GM12801 (cell line): ENCODE measurements around the gene CD68.

ENCODE experiments used
- TF ChIP-seq, protein P1 (sequence below): IDR thresholded peaks from one replicate; pipeline ENCODE4 v1.5.1; 2011; ENCODE audit warnings: control low read depth; ENCODE audit not compliant: insufficient read length; ENCODE audit errors: extremely low read depth

CD68 gene

DNA sequence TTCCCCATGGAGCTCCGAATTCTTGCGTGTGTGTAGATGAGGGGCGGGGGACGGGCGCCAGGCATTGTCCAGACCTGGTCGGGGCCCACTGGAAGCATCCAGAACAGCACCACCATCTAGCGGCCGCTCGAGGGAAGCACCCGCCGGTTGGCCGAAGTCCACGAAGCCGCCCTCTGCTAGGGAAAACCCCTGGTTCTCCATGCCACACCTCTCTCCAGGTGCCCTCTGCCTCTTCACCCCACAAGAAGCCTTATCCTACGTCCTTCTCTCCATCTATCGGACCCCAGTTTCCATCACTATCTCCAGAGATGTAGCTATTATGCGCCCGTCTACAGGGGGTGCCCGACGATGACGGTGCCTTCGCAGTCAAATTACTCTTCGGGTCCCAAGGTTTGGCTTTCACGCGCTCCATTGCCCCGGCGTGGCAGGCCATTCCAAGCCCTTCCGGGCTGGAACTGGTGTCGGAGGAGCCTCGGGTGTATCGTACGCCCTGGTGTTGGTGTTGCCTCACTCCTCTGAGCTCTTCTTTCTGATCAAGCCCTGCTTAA lies 18.3 kb upstream of the CD68 start:
- TF ChIP-seq, protein P1, sequence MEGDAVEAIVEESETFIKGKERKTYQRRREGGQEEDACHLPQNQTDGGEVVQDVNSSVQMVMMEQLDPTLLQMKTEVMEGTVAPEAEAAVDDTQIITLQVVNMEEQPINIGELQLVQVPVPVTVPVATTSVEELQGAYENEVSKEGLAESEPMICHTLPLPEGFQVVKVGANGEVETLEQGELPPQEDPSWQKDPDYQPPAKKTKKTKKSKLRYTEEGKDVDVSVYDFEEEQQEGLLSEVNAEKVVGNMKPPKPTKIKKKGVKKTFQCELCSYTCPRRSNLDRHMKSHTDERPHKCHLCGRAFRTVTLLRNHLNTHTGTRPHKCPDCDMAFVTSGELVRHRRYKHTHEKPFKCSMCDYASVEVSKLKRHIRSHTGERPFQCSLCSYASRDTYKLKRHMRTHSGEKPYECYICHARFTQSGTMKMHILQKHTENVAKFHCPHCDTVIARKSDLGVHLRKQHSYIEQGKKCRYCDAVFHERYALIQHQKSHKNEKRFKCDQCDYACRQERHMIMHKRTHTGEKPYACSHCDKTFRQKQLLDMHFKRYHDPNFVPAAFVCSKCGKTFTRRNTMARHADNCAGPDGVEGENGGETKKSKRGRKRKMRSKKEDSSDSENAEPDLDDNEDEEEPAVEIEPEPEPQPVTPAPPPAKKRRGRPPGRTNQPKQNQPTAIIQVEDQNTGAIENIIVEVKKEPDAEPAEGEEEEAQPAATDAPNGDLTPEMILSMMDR, result no peak

DNA sequence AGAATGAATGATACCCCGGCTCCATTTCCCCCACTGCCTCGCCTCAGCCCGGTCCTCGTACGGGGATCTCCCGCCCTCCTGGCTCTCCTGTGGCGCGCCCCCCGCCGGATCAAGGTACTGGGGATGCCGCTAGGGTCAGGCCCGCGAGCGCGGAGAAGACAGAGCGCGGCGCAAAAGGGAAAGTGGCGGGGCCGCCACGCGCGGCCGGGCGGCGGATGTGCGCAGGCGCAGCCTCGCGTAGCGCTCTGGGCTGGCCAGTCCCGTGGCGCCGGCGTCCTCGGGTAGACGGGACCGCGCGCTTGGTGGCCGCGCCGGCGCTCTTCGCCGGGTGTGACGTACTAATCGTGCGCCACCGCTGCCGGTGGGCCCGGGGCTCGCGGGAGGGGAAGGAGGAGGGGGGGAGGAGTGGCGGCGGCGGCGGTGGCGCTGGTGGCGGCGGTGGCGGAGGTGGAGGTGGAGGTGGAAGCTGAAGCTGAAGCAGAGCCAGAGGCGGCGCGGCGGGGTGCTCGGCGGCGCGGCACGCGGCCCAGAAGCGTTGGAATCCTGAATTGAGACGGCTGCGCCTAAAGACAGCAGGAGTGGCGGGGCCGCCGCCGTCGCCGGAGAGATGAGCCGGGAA lies 17.7 kb upstream of the CD68 start, which contains the start of gene SENP3:
Gene SENP3 (plus strand): TSS at position 331 of the 619 bp plus-strand sequence. CDS start 1,158 bp downstream, outside the sequence.
- TF ChIP-seq, protein P1, result no peak

DNA sequence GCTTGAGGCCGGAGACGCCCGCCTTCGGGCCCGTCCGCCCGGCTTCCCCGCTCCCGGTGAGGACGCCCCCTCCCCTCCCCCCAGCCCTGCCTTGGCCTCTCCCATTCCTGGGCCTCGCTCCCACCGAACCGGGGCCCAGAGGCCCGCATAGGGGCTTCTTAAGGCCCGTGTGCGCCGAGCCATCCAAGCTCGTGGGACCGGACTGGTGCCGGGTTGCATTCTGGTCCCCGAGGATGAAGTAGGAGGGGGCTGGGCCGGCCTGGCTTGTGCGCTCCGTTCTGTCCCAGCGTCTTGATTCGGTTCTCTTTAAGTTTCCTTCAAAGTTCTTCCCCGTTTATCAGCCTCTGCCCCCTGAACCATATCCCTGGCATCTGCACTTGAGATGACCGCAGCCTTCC lies 17.2 kb upstream of the CD68 start:
- TF ChIP-seq, protein P1, result no peak

DNA sequence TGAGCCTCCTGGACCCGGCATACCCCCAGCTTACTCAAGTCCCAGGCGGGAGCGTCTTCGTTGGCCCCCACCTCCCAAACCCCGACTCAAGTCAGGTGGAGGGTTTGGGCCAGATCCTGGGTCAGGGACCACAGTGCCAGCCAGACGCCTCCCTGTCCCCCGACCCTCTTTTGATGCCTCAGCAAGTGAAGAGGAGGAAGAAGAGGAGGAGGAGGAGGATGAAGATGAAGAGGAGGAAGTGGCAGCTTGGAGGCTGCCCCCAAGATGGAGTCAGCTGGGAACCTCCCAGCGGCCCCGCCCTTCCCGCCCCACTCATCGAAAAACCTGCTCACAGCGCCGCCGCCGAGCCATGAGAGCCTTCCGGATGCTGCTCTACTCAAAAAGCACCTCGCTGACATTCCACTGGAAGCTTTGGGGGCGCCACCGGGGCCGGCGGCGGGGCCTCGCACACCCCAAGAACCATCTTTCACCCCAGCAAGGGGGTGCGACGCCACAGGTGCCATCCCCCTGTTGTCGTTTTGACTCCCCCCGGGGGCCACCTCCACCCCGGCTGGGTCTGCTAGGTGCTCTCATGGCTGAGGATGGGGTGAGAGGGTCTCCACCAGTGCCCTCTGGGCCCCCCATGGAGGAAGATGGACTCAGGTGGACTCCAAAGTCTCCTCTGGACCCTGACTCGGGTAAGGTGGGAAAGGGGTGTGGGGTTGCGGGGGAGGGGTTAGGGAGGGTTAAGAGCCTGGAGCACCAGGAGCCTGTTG lies 16.1 kb upstream of the CD68 start:
- TF ChIP-seq, protein P1, result no peak

DNA sequence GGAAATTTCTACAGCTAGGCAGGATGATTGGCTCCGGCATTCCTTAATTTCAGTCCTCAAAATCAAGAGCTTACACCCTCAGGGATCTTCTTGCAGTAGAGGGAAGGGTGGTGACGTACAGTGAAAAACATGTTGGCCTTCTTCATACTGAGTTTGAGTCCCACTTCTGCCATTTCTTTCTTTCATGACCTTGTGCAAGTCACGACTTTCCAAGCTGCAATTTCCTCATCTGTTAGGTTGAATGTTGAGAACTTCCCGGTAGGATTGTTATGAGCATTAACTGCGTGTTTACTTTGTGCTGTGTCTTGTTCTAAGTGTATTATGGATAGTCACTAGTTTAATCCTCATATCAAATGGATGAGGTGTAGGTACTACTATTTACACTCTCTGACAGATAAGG lies 9.9 kb upstream of the CD68 start:
- TF ChIP-seq, protein P1, result no peak

DNA sequence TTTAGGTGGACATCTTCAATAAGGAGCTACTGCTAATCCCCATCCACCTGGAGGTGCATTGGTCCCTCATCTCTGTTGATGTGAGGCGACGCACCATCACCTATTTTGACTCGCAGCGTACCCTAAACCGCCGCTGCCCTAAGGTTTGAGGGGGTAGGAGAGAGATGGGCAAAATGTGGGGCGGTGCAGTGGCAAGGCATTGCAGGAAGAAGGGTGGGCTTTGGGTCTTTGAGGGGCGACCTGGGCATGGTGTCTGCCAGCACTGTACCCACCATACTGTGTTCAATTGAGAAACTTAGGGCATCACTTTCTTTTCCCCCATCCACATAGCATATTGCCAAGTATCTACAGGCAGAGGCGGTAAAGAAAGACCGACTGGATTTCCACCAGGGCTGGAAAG lies 9.1 kb upstream of the CD68 start:
- TF ChIP-seq, protein P1, result no peak

DNA sequence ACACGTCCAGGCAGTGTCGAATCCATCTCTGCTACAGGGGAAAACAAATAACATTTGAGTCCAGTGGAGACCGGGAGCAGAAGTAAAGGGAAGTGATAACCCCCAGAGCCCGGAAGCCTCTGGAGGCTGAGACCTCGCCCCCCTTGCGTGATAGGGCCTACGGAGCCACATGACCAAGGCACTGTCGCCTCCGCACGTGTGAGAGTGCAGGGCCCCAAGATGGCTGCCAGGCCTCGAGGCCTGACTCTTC lies 7.2 kb upstream of the CD68 start:
- TF ChIP-seq, protein P1, result no peak
